GM19240 (cell line): ENCODE results near the gene PRR13.
"Not testable (repeated sequence)": the region's sequence is repeated elsewhere in the genome, so short reads cannot be mapped to it uniquely, and the experiment has no call there.

Experiments
- DNase-seq: peaks from one replicate; pipeline ENCODE4 v3.0.0; 2011; ENCODE audit warnings: low spot score; ENCODE audit not compliant: insufficient read length

PRR13 gene

GRCh38 chr12:53441040-53441833 is at the start of gene PRR13:
TSS of gene PRR13 (plus strand) at chr12:53441734. CDS start at chr12:53442715, 981 bp downstream.
- DNase-seq, result peak; percentile 89

GRCh38 chr12:53399896-53400295 is 41.6 kb upstream of the PRR13 start:
- DNase-seq, result no peak

GRCh38 chr12:53402351-53402750 is 39.2 kb upstream of the PRR13 start:
- DNase-seq, result not testable (repeated sequence)

GRCh38 chr12:53402871-53403270 is 38.7 kb upstream of the PRR13 start:
- no peak for DNase-seq

GRCh38 chr12:53410951-53411350 is 30.6 kb upstream of the PRR13 start:
- no peak for DNase-seq

- DNase-seq, result no peak
Observed at GRCh38 chr12:53413485-53414204, 27.9 kb upstream of the PRR13 start.

GRCh38 chr12:53414756-53415417 is 26.6 kb upstream of the PRR13 start:
- no peak for DNase-seq

- not testable (repeated sequence) for DNase-seq
Observed at GRCh38 chr12:53415752-53416389, 25.7 kb upstream of the PRR13 start.

- not testable (repeated sequence) for DNase-seq
Observed at GRCh38 chr12:53417291-53417816, 24.2 kb upstream of the PRR13 start.

- DNase-seq, result no peak
Observed at GRCh38 chr12:53418221-53418620, 23.3 kb upstream of the PRR13 start.

GRCh38 chr12:53419756-53420155 is 21.8 kb upstream of the PRR13 start:
- no peak for DNase-seq

GRCh38 chr12:53422247-53422646 is 19.3 kb upstream of the PRR13 start:
- DNase-seq, result not testable (repeated sequence)

- no peak for DNase-seq
Observed at GRCh38 chr12:53423597-53423996, 17.9 kb upstream of the PRR13 start, which contains the start of gene AMHR2. TSS of gene AMHR2 (plus strand) at chr12:53423855. CDS start at chr12:53423935, 80 bp downstream.

- no peak for DNase-seq
Observed at GRCh38 chr12:53424626-53425514, 16.7 kb upstream of the PRR13 start.

GRCh38 chr12:53425515-53426150 is 15.9 kb upstream of the PRR13 start:
- DNase-seq, result no peak

- DNase-seq, result no peak
Observed at GRCh38 chr12:53427905-53428594, 13.5 kb upstream of the PRR13 start.

GRCh38 chr12:53428741-53429140 is 12.8 kb upstream of the PRR13 start:
- no peak for DNase-seq

GRCh38 chr12:53430116-53430515 is 11.4 kb upstream of the PRR13 start:
- no peak for DNase-seq

- no peak for DNase-seq
Observed at GRCh38 chr12:53431187-53431586, 10.3 kb upstream of the PRR13 start.
